Activated CD4-positive, alpha-beta T cell treated with anti-CD3 and anti-CD28 coated beads, Interleukin-2, amount 10 ng/mL, durations not matched to agents 7 days and 5 days (primary cell): ENCODE data around the gene HLA-DMB. TPM values are rescaled to one million over a fixed set of nuclear protein-coding genes. Genes with fewer than 3 reads are reported as not detected.
A peak's percentile ranks its signal among the peaks of the same experiment; 100 is the strongest.

Experiments used
- CTCF ChIA-PET: fragments of 350-600 bp; sonication (Branson Sonifier 250); formaldehyde crosslinking; loops from one replicate; lab custom pipeline; 2021; ENCODE audit warnings: antibody characterized with exemption; lab: Charles Lee
- POLR2A ChIA-PET: fragments of 350-600 bp; sonication (Branson Sonifier 250); formaldehyde crosslinking; loops from one replicate; lab custom pipeline; 2021; ENCODE audit warnings: antibody characterized with exemption; lab: Charles Lee
- DNase-seq: peaks from one replicate; pipeline ENCODE4 v3.0.0-alpha.2; 2020
- H3K27ac Mint-ChIP-seq: one replicate; pipeline ENCODE4 v1.8.0; 2021; ENCODE audit warnings: mild to moderate bottlenecking, moderate library complexity, mixed read lengths
- H3K27me3 Mint-ChIP-seq: one replicate; pipeline ENCODE4 v1.8.0; 2021; ENCODE audit warnings: mixed read lengths
- H3K36me3 Mint-ChIP-seq: one replicate; pipeline ENCODE4 v1.8.0; 2021; ENCODE audit warnings: low read depth, mixed read lengths
- H3K4me1 Mint-ChIP-seq: one replicate; pipeline ENCODE4 v1.8.0; 2021; ENCODE audit warnings: mixed read lengths
- H3K4me3 Mint-ChIP-seq: one replicate; pipeline ENCODE4 v1.8.0; 2021; ENCODE audit warnings: mild to moderate bottlenecking, moderate library complexity, mixed read lengths
- H3K9me3 Mint-ChIP-seq: one replicate; pipeline ENCODE4 v1.8.0; 2021; ENCODE audit warnings: mixed read lengths
- total RNA-seq, 2 experiments: library from RNA; stranded (reverse); gene quantifications; one replicate each; pipeline ENCODE4 v1.2.3, GENCODE V29; 2021

HLA-DMB gene
- total RNA-seq, 2 experiments from 2014 or later: 8.1 to 8.5 TPM

GRCh38 chr6:32931211-32931610 is 9.6 kb downstream of the HLA-DMB start:
- Mint-ChIP-seq H3K36me3 (no peaks in the 10 kb centered on the region), H3K9me3 (no peaks in the 10 kb centered on the region), H3K27ac (no peak overlapping the region), H3K4me3 (no peak overlapping the region), H3K4me1 (peaks cover 8% of the 10 kb centered on the region), H3K27me3 (peaks cover 27% of the 10 kb centered on the region)
- DNase-seq: no peak
- POLR2A ChIA-PET: no interaction called here
- CTCF ChIA-PET: interaction anchor here (0.8 to 4.2 kb wide), 2 partner anchors 44 to 53 kb away, joined by 3 to 46 read pairs; no protein-coding TSS in a partner anchor

- Mint-ChIP-seq H3K27ac (no peak overlapping the region), H3K9me3 (no peaks in the 10 kb centered on the region), H3K27me3 (peaks cover 31% of the 10 kb centered on the region), H3K4me3 (no peak overlapping the region), H3K36me3 (no peaks in the 10 kb centered on the region), H3K4me1 (no peaks in the 10 kb centered on the region)
- CTCF ChIA-PET: no interaction called here
- POLR2A ChIA-PET: no interaction called here
- no peak for DNase-seq
These were observed 18.7 kb downstream of the HLA-DMB start for GRCh38 chr6:32922083-32922482.

- no peaks in the 10 kb centered on the region for H3K36me3 Mint-ChIP-seq
- H3K9me3 Mint-ChIP-seq: no peaks in the 10 kb centered on the region
- no peaks in the 10 kb centered on the region for H3K4me1 Mint-ChIP-seq
- peaks cover 32% of the 10 kb centered on the region for H3K27me3 Mint-ChIP-seq
- ChIA-PET POLR2A (no interaction called here), CTCF (interaction anchor here (0.7 to 1.3 kb wide), 2 partner anchors 21 to 64 kb away, joined by 3 read pairs; partner anchors contain the start of gene HLA-DMB)
- DNase-seq: no peak
- no peak overlapping the region for H3K4me3 Mint-ChIP-seq
- H3K27ac Mint-ChIP-seq: no peak overlapping the region
These were observed 20.1 kb downstream of the HLA-DMB start for GRCh38 chr6:32920715-32921114.

- ChIA-PET CTCF (interaction anchor here (1.2 to 2.1 kb wide), 7 partner anchors 9 to 72 kb away, joined by 3 to 12 read pairs (median 3); no protein-coding TSS in a partner anchor), POLR2A (no interaction called here)
- Mint-ChIP-seq H3K9me3 (no peaks in the 10 kb centered on the region), H3K27ac (no peak overlapping the region), H3K27me3 (peaks cover 44% of the 10 kb centered on the region), H3K4me1 (no peaks in the 10 kb centered on the region), H3K36me3 (no peaks in the 10 kb centered on the region), H3K4me3 (no peak overlapping the region)
- DNase-seq: no peak
These were observed 27.9 kb downstream of the HLA-DMB start for GRCh38 chr6:32912951-32913350.

- CTCF ChIA-PET: interaction anchor here (0.7 kb wide), 1 partner anchor 531 kb away, joined by 3 read pairs; no protein-coding TSS in a partner anchor
- Mint-ChIP-seq H3K4me1 (no peaks in the 10 kb centered on the region), H3K27me3 (peaks cover 28% of the 10 kb centered on the region), H3K36me3 (no peaks in the 10 kb centered on the region), H3K27ac (no peak overlapping the region), H3K9me3 (no peaks in the 10 kb centered on the region), H3K4me3 (no peak overlapping the region)
- POLR2A ChIA-PET: no interaction called here
- no peak for DNase-seq
These were observed 31.9 kb downstream of the HLA-DMB start for GRCh38 chr6:32908897-32909296.

GRCh38 chr6:32906539-32906938 is 34.3 kb downstream of the HLA-DMB start:
- Mint-ChIP-seq H3K4me3 (no peak overlapping the region), H3K27ac (no peak overlapping the region), H3K27me3 (peaks cover 18% of the 10 kb centered on the region), H3K36me3 (no peaks in the 10 kb centered on the region), H3K9me3 (no peaks in the 10 kb centered on the region), H3K4me1 (no peaks in the 10 kb centered on the region)
- DNase-seq: no peak
- POLR2A ChIA-PET: no interaction called here
- CTCF ChIA-PET: no interaction called here

- no peak overlapping the region for H3K27ac Mint-ChIP-seq
- peaks cover 4% of the 10 kb centered on the region for H3K36me3 Mint-ChIP-seq
- no peaks in the 10 kb centered on the region for H3K9me3 Mint-ChIP-seq
- peaks cover 12% of the 10 kb centered on the region for H3K27me3 Mint-ChIP-seq
- DNase-seq: no peak
- CTCF ChIA-PET: interaction anchor here (0.6 to 1.8 kb wide), 7 partner anchors 9 to 808 kb away, joined by 3 to 5 read pairs (median 4); no protein-coding TSS in a partner anchor
- no peaks in the 10 kb centered on the region for H3K4me1 Mint-ChIP-seq
- no peak overlapping the region for H3K4me3 Mint-ChIP-seq
- POLR2A ChIA-PET: no interaction called here
These were observed 35.8 kb downstream of the HLA-DMB start for GRCh38 chr6:32905078-32905477.

GRCh38 chr6:32903952-32904351 is 36.9 kb downstream of the HLA-DMB start:
- no peak for DNase-seq
- Mint-ChIP-seq H3K4me3 (no peak overlapping the region), H3K27me3 (peaks cover 10% of the 10 kb centered on the region), H3K9me3 (no peaks in the 10 kb centered on the region), H3K4me1 (no peaks in the 10 kb centered on the region), H3K36me3 (peaks cover 4% of the 10 kb centered on the region), H3K27ac (no peak overlapping the region)
- POLR2A ChIA-PET: no interaction called here
- CTCF ChIA-PET: interaction anchor here (1.2 to 1.8 kb wide), 3 partner anchors 8 to 50 kb away, joined by 3 to 4 read pairs (median 3); no protein-coding TSS in a partner anchor

DNA sequence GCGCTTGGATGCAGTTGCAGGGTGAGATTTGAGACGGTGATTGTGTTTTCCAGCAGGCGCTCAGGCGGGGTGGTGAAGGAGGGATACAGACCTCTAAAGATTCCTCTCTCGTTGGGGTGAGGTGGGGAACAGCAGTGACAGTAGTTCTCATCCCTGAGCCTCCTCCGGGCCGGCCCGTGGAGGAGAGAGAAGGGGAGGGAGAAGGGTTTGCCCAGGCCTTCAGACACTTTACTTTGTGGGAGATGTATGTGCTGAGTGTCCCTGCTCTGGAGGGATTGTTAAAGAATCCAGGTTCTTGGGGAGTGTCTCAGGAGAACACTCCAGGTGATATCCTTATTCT is 45.9 kb downstream of the HLA-DMB start:
- Mint-ChIP-seq H3K4me1 (peaks cover 38% of the 10 kb centered on the region), H3K36me3 (peaks cover 10% of the 10 kb centered on the region), H3K27ac (peak overlapping the region; percentile 96), H3K27me3 (peaks cover 10% of the 10 kb centered on the region), H3K4me3 (peak overlapping the region; percentile 100), H3K9me3 (no peaks in the 10 kb centered on the region)
- no peak for DNase-seq
- POLR2A ChIA-PET: interaction anchor here (1.9 kb wide), 1 partner anchor 76 kb away, joined by 11 read pairs; no protein-coding TSS in a partner anchor
- CTCF ChIA-PET: interaction anchor here (0.6 to 2.0 kb wide), 10 partner anchors 9 to 456 kb away, joined by 3 to 11 read pairs (median 7); partner anchors contain the start of genes HLA-DMA and TAP2

GRCh38 chr6:32894085-32895005 is 46.5 kb downstream of the HLA-DMB start:
- Mint-ChIP-seq H3K27ac (peak overlapping the region; percentile 96), H3K9me3 (no peaks in the 10 kb centered on the region), H3K27me3 (peaks cover 15% of the 10 kb centered on the region), H3K4me3 (peak overlapping the region; percentile 100), H3K36me3 (peaks cover 10% of the 10 kb centered on the region), H3K4me1 (peaks cover 38% of the 10 kb centered on the region)
- DNase-seq: peak; percentile 93
- ChIA-PET CTCF (interaction anchor here (0.6 to 2.0 kb wide), 13 partner anchors 8 to 457 kb away, joined by 3 to 11 read pairs (median 4); partner anchors contain the start of genes HLA-DMA and TAP2), POLR2A (interaction anchor here (1.9 kb wide), 1 partner anchor 77 kb away, joined by 11 read pairs; no protein-coding TSS in a partner anchor)

DNA sequence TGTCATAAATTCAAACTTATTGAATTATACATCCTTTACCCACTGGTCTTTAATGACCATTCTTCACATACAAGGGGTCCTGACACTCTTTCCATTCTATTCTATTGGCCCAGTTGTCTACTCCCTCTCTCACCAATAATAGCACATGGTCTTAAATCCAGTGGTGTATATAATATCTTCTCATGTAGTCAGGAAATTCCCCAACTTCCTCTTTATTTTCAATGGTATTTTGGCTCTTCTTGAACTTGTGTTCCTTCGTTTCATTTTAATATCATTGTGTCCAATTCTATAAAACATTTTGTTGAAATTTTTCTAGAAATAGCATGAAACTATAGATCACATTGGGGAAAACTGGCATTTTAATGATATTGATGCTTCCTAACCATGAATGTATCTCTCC is 50.0 kb downstream of the HLA-DMB start:
- Mint-ChIP-seq H3K9me3 (no peaks in the 10 kb centered on the region), H3K27me3 (peaks cover 19% of the 10 kb centered on the region), H3K4me3 (no peak overlapping the region), H3K4me1 (peaks cover 18% of the 10 kb centered on the region), H3K27ac (no peak overlapping the region), H3K36me3 (peaks cover 3% of the 10 kb centered on the region)
- no peak for DNase-seq
- ChIA-PET CTCF (no interaction called here), POLR2A (no interaction called here)

DNA sequence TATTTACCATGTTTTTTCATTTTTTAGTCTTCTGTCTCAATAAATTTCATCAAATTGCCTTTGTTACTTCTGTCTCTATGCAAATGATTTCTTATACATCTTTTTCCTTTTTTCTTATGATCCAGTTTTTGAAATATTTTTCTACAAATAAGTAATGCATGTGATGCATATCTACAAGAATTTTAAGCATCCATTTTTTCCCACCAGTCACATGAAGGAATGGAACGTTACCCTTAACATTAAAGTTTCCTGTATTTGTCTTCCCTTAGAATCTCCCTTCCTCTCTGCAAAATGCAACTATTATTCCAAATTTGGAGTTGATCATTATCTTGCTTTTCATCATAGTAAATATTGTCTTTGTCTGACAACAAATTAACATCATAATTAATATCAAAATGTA is 51.3 kb downstream of the HLA-DMB start:
- ChIA-PET CTCF (interaction anchor here (0.9 kb wide), 1 partner anchor 95 kb away, joined by 5 read pairs; no protein-coding TSS in a partner anchor), POLR2A (no interaction called here)
- Mint-ChIP-seq H3K9me3 (no peaks in the 10 kb centered on the region), H3K27ac (no peak overlapping the region), H3K4me3 (no peak overlapping the region), H3K36me3 (no peaks in the 10 kb centered on the region), H3K27me3 (peaks cover 19% of the 10 kb centered on the region), H3K4me1 (peaks cover 13% of the 10 kb centered on the region)
- no peak for DNase-seq

DNA sequence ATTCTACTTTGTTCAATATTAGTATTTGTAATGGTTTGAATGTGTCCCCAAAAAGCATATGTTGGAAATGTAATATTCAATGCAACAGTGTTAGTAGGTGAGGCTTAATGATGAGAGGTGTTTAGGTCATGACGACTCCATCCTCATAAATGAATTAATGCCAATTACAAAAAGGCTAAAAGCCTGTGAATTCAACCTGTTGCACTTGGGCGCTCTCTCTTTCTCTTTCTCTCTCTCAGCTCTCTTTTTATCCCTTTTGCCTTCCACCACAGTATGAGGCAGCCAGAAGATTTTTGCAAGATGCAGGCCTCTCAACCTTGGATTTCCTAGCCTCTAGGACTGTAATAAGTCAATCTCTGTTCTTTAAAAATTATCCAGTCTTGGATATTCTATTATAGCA is 52.3 kb downstream of the HLA-DMB start:
- no peak overlapping the region for H3K4me3 Mint-ChIP-seq
- POLR2A ChIA-PET: no interaction called here
- DNase-seq: no peak
- H3K4me1 Mint-ChIP-seq: peaks cover 7% of the 10 kb centered on the region
- H3K36me3 Mint-ChIP-seq: no peaks in the 10 kb centered on the region
- no peak overlapping the region for H3K27ac Mint-ChIP-seq
- H3K27me3 Mint-ChIP-seq: peaks cover 21% of the 10 kb centered on the region
- CTCF ChIA-PET: no interaction called here
- H3K9me3 Mint-ChIP-seq: no peaks in the 10 kb centered on the region
